Superior temporal gyrus (tissue), 1 donor: ENCODE results near the gene COPA.

Experiments
- DNase-seq: peaks from one replicate; pipeline ENCODE4 v3.0.0-alpha.2; 2016; ENCODE audit errors: extremely low spot score

COPA gene

DNA sequence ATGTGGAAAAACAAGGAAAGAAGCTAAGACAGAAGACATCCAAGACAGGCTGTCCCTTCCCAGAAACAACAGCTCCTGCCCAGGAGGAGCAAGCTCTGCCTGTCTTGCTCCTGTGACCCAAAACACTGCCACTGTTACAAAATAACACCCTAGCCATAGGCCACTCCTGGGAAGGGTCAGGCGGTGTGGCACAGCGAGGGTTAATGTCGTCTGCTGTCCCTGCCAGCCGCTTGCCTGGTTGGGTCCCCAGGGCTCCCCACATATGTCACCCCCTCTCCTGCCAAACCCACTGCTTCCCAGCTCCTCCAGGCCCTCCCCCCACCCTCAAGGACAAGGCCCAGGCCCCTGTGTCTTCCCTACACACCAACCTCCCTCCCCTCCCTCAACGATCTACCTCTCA lies 20.0 kb upstream of the COPA start:
- DNase-seq = no peak

DNA sequence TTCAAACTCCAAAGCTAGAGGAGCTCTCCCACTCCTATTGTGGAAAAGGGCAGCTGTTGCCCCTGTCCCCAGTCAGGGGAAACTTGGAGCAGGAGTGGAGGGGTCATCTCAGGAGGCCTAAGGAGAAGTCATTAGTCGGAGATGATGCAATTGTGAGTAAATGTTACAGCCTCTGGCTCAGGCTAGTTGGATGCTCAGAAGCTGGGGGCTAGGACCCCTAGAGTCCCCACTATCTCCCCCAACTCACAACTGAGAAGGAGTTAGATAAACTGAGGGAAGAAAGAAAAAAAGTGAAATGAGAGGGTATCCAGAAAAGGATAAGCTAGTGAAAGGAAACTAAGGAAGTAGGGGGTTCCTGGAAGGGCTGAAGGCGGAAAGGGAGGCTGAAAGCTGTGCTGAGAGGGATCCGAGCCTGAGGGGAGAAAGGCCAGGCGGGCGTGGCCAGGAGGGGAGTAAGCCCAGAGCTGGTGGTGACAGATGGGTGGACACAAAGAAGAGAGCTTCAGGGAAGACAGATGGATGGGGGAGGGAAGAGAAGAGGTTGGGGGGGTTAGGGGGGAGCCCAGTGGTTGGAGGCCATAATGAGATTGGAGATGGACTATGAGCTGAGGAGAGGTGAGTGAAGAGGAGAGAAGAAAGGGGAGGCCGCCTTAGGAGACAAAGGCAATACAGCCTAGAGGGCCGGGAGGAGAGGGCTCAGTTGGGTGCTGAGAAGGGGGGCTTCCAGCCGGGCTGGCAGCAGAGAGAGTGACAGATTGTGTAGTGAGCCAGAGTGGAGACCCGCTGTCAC lies 19.3 kb upstream of the COPA start:
- no peak for DNase-seq

GRCh38 chr1:160361814-160362167 lies 18.7 kb upstream of the COPA start:
- DNase-seq = no peak

GRCh38 chr1:160361199-160361598 lies 18.1 kb upstream of the COPA start:
- DNase-seq = no peak

DNA sequence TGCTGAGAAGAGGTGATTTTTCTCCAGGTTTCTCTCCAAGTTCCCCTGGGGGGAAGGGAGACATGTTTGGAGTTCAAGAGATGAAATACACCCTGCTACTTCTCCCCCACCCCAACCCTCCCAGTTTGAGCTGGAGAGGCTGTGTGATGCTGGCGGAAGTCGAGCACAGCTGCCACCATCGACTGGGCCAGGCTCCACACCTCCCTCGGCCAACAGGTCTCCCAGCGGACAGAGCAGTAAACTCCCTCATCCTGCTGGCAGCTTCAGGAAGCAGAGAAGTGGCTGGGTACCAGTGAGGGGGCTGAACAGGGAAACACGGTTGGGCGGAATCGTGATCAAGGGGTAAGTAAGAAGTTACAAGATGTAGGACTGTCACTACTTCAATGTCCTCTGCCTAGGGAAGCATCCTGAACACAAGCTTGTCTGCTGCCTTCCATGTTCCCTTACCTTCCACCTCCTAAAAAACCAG lies 17.2 kb upstream of the COPA start:
- no peak for DNase-seq

- no peak for DNase-seq
These were observed 16.6 kb upstream of the COPA start for GRCh38 chr1:160359559-160360226.

- no peak for DNase-seq
These were observed 15.0 kb upstream of the COPA start for GRCh38 chr1:160358073-160358472.

- DNase-seq = no peak
These were observed 14.4 kb upstream of the COPA start for GRCh38 chr1:160357286-160358002.

- DNase-seq = no peak
These were observed 11.4 kb upstream of the COPA start for GRCh38 chr1:160354388-160354985.

- no peak for DNase-seq
These were observed 10.2 kb upstream of the COPA start for GRCh38 chr1:160353223-160353622.

- DNase-seq = no peak
These were observed 9.5 kb upstream of the COPA start for GRCh38 chr1:160352555-160352954.

DNA sequence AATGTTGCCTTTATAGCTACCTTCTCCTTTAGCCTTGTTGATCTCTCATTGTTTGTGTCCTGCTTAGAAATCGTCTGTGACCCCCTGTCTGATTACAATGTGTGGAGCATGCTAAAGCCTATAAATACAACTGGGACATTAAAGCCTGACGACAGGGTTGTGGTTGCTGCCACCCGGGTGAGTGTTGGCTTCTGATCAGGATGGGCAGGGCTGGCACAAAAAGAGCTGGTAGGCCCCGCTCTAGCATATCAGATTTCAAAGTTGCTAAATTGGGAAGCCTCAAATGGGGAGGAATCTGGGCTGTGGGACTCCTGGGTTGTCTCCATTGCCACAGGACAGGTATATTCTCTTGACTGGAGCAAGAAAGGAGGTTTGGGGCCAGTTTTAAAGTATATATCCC lies 8.6 kb upstream of the COPA start:
- DNase-seq = no peak

DNA sequence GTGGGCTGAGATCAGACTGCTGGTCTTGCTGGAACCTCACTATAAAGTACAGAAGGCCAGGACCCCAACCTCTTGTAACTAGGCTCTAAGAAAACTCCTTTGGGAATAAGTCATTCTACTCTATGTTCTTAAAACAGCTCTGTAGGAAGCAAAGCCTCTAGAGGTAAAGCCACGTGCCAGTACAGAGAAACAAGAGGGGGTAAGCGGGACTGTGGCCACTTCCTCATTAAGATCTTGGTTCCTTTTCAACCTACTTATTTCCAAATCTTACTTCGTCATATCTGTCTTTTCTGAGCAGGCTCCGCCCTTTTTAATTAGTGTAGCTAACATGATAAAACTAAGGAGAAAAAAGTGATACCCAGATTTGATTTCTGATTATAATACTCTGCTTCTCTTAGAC lies 3.9 kb upstream of the COPA start:
- no peak for DNase-seq

DNA sequence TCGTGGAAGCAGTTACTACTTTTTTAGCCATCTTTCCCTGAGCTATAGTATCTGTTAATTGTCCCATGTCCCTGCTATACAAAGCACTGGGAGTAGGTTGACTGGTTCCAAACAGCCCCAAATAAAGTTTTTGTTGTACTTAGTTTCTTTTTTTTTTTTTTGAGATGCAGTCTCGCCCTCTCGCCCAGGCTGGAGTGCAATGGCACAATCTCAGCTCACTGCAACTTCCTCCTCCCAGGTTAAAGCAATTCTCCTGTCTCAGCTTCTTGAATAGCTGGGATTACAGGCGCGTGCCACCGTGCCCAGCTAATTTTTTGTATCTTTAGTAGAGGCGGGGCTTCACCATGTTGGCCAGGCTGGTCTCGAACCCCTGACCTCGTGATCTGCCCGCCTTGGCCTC lies 3.4 kb upstream of the COPA start:
- no peak for DNase-seq

- DNase-seq = no peak
These were observed 1.9 kb upstream of the COPA start for GRCh38 chr1:160344936-160345335.

- DNase-seq = no peak
These were observed 1.2 kb upstream of the COPA start for GRCh38 chr1:160344241-160344640.

GRCh38 chr1:160342526-160342925 lies 524 bp downstream of the COPA start:
- DNase-seq = no peak

DNA sequence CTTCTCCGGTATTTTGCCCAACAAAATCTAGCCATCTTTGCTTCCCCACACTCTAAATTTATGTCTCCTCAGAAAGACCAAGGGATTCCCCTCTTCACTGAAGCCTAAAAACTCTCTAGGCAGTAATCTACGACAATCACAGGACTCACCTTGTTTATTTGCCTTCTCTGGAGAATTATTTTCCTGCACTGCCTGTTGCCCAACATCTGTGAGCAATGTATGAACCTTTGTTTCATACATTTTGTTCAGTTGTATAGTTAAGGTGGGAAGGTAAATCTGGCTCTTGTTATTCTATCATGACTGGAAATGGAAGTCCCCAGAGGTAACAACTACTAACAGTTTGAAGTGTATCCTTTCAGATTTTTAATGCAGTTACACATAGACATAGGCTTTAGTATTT lies 2.2 kb downstream of the COPA start:
- DNase-seq = no peak

DNA sequence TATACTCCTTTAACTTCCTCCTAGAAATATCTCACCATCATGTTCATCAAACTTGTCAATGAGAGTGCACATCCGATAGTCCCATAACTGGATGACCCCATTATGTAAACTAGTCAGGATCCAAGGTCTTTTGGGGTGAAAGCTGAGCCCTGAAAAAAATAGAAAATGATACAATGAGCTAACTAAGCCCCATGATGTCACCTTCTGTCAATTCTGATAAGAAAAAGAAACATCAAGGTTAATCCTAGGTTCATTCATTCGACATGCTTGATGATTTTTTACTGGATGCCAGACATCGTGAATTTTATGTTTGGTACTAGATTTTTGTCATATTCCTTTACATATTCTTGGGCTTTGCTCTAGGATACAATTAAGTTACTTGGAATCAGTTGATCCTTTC lies 2.9 kb downstream of the COPA start:
- DNase-seq = no peak

DNA sequence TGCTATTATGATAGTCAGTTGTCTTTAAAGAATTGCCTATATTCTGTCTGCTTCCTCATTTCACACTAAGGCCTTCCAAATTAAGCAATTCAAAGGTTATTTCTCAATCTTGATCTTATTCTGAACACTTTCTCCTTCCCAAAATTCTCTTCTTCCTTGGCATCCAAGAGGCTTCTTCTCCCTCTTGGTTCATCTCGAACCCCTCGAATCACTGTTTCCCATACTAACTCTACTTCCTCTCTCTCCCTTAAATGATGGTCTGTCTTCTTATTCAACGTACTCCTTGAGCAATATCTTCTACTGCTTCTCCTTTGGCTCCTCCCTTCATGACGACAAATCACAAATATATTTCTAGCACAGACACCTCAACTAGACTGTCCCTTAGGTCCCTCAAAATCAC lies 4.5 kb downstream of the COPA start:
- no peak for DNase-seq

GRCh38 chr1:160332516-160332915 lies 10.5 kb downstream of the COPA start:
- no peak for DNase-seq

DNA sequence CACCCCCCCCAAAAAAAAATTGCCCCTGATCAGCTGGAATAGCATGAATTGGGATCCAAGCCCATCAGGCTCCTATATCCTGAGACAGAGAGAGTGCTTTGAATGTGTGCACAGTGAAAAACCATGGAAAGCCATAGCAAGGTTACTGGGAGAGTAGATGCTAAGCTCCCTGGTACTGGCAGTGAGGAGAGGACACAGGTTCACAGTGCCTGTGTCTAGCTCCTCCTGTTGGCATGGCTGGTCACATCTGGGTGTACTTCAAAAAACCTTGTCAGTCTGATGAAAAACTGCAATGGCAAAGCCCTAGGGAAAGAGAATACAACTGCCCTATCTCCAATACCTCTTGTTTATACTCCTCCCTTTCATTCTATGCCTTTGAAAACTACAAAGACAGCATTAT lies 12.9 kb downstream of the COPA start:
- DNase-seq = no peak
